ENCODE measurements around the gene EMD. TPM values are rescaled to one million over a fixed set of nuclear protein-coding genes. Genes with fewer than 3 reads are reported as not detected.

Gene EMD
- total and polyA plus RNA-seq, 10 of the 15 experiments (the other 5 are each of a cell fraction or from before 2014, with no cell fraction given), result 0.76 to 100 (median 43.2) TPM

GRCh38 chrX:154420402-154420756 lies 41.3 kb downstream of the EMD start:
- no TSS peak for BruUV-seq (replicated peaks)
- no peak overlapping the region for H3K4me2 ChIP-seq (ENCODE audit: control insufficient read depth, insufficient read depth)
- DNase-seq (ENCODE audit: low read depth, low spot score), result no peak
- H3K4me1 ChIP-seq (ENCODE audit: control insufficient read depth, insufficient read depth, low read length), result no peaks in the 10 kb centered on the region
- CTCF ChIA-PET, result interaction anchor here (1.2 to 1.3 kb wide), 2 partner anchors 8 to 47 kb away, joined by 3 to 4 read pairs; no protein-coding TSS in a partner anchor
- POLR2A ChIA-PET, result no interaction called here
- no peaks in the 10 kb centered on the region for H3K27me3 ChIP-seq (replicated peaks in 1 of 2; ENCODE audit: control insufficient read depth in 2 of 2, insufficient read depth in 2 of 2, low read length in 1 of 2)
- no peaks in the 10 kb centered on the region for H3K79me2 ChIP-seq (ENCODE audit: control insufficient read depth, insufficient read depth, low read length)
- no peak overlapping the region for H3K4me3 ChIP-seq
- no peak for FAIRE-seq
- no peaks in the 10 kb centered on the region for H4K20me1 ChIP-seq (ENCODE audit: control insufficient read depth, insufficient read depth)
- H3K36me3 ChIP-seq (ENCODE audit: control insufficient read depth in 2 of 2, insufficient read depth in 2 of 2, low read length in 1 of 2), result no peaks in the 10 kb centered on the region
- H3K27ac ChIP-seq (ENCODE audit: control insufficient read depth, insufficient read depth), result no peak overlapping the region
- H2AFZ ChIP-seq (ENCODE audit: control insufficient read depth, low read depth, low read length), result no peak overlapping the region
- SMC1A ChIA-PET (ENCODE audit: uncharacterized antibody, unreplicated experiment), result no interaction called here
- TF ChIP-seq PML (IDR thresholded peaks at IDR 0.05; ENCODE audit: low read length) (no peak), WRNIP1 (IDR thresholded peaks at IDR 0.05; ENCODE audit: borderline replicate concordance, low read depth, low read length) (no peak), FOS (IDR thresholded peaks at IDR 0.05; ENCODE audit: borderline replicate concordance, extremely low read depth, insufficient read length) (no peak), SMAD1 (IDR thresholded peaks at IDR 0.05; ENCODE audit: low read depth, partially characterized antibody) (no peak), ZNF24 (IDR thresholded peaks at IDR 0.05) (no peak), TCF3 (IDR thresholded peaks at IDR 0.05; ENCODE audit: borderline replicate concordance, insufficient read depth, low read depth, low read length) (no peak), ZBTB4 (CRISPR knock-in tag; IDR thresholded peaks at IDR 0.05) (no peak)
- H3K9ac ChIP-seq (ENCODE audit: control insufficient read depth, insufficient read depth, low read length), result no peak overlapping the region
- in situ Hi-C loops (cut with MboI) (no loop called here), intact Hi-C loops (cut with micrococcal nuclease; ENCODE audit: unreplicated experiment) (loop anchor here (10.0 kb wide), 1 partner anchor 46 kb away; the partner anchor contains the start of genes EMD and FLNA)
- ATAC-seq, result no peak
- RAD21 ChIA-PET (ENCODE audit: unreplicated experiment), result no interaction called here
- H3K9me3 ChIP-seq (replicated peaks; ENCODE audit: control insufficient read depth, insufficient read depth, low read length), result no peaks in the 10 kb centered on the region; the same call in 2 of the 3 replicates
- WGBS (ENCODE audit: insufficient coverage, insufficient replicate concordance, low lambda C conversion rate, missing lambda C conversion rate), result 58% methylated on average over 10 of the region's 10 CpGs
